Fibroblast of skin of right biceps (primary cell): ENCODE data around the gene GALNT9.

Experiments
- DNase-seq: peaks from one replicate; pipeline ENCODE4 v3.0.0-alpha.2; 2013

Gene GALNT9

DNA sequence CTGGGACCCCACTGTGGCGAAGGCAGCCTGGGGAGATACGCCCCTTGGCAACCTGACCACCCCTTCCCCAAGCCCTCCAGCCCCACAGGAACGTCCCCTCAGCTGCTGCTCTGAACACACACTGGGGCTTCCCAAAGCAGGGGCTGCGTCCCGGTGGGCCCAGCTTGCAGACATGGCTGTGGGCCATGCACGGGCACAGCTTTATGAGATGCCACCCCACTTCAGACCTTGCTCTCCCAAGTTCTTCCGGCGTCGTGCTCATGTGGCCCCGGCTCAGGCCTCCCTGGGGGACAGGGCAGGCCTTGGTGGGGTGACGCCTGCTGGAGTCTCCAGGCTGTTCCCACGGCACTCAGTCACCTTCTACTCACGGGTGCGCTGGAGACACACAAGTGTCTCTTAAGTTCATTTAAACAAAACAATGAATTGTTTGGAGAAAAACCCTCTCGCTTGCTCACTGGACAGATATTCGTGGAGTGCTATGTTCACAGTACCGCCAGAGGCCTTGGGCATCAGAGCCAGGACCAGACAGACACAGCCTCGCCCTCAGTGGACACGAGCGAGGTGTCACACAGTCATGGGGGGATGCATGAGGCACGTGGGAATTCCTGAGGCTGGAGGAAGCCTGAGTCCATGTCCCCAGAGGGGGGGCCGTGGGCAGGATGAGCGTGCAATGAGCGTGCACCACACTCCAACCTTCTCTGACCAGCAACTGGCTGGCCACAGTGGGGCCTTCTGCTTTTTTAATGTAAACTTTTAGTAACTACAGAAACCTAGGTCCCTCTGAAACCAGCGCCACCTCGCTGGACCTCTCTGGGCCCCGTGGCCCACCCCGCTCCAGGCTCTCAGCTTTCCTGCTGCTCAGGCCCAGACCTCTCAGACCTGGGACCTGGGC lies 4.3 kb downstream of the GALNT9 start:
- no peak for DNase-seq

DNA sequence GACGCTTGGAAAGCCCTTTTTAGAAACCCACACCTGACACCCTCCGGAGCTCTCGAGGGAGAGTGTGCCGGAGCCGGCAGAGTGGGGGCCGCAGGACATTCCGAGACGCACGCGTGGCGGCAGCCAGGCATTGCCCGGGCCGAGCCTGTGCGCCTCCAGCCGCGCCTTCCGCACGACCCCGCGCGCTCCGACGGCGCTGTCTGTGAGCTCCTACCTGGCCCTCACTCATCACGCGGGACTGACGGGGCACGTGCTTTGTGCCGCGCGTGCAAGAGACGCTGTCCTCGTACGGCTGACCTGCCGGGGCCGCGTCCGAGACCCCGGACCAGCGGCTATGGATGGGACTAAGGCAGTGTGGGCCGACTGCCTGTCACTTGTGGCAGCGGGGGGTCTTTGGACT lies 5.2 kb downstream of the GALNT9 start:
- no peak for DNase-seq

DNA sequence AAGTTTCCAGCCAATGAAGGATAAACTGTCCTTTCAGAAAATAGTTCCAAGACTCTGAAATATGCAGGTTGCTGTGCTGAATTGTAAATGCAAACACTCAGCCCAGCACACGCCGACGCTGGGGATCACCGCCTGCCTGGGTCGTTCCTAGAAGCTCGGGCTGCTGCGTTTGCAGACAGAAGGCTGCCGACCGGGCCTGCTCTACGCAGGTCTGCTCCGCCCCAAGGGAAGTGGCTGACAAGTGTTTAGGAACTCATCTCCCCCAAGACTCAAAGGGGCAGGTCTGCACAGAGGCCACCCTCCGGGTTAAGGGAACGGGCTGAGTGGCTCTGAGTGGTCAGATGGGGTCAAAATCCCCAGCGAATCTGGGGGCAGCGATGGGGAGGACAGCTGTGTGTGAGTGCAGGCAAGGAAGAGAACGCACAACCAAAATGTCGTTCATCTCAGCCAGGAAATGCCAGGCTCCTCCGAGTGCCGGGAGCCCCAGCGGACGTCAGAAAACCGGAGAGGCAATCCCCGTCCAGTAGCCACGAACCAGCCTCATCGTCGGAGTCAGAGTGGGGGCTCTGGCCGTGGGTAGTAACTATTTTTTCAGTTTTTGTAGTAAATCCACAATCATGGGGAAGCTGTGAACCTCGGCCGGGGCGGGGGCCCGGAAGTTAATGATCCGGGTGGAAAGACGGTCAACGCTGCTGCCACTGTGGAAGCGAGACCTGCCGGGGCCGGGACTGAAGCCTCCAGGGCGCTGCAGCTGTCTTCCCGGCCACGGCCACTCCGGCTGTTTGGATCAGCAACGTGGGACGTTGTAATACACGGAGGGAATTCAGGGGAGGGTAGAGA lies 6.0 kb downstream of the GALNT9 start:
- DNase-seq: no peak

DNA sequence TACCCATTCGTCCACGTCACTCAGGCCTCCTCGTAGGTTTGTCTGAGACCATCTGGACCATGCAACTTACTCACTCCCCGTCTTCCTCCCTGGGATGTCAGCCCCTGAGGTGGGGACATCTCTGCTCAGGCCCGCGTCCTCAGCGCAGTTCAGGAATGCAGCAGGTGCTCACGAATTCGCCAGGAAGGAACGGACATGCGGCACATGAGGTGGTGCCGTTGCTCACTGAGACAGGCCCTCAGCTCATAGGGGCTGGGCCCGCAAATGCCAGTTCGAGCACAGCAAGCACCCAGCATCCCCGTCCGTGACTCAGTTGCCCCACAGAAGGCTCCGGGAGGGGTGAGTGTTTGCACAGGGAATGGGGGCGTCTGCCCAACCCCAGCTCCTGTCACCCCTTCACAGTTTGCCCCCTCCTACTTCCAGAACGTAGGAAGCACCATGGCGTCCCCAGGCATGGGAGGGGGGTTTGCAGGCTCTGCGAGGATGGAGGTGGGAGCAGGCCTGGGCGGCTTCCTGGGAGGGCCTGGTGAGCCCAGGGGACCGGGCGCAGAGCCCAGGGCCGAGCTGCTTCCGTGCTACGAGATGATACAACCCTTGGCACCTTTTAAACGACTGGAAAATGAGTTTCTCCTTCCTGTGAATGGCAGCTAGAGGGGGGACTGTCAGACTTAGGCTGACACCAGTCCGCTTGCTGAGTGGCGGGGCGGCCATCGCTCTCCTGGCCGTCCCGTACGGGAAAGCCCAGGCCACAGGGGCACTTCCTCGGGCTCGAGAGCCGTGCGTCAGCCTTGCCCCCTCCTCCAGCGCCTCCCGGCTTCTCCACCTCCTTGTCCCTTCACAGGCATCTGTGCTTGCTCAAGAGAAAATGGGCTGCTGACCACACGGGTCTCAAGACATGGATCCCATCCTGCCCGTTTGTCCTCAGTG lies 6.9 kb downstream of the GALNT9 start:
- DNase-seq: no peak

DNA sequence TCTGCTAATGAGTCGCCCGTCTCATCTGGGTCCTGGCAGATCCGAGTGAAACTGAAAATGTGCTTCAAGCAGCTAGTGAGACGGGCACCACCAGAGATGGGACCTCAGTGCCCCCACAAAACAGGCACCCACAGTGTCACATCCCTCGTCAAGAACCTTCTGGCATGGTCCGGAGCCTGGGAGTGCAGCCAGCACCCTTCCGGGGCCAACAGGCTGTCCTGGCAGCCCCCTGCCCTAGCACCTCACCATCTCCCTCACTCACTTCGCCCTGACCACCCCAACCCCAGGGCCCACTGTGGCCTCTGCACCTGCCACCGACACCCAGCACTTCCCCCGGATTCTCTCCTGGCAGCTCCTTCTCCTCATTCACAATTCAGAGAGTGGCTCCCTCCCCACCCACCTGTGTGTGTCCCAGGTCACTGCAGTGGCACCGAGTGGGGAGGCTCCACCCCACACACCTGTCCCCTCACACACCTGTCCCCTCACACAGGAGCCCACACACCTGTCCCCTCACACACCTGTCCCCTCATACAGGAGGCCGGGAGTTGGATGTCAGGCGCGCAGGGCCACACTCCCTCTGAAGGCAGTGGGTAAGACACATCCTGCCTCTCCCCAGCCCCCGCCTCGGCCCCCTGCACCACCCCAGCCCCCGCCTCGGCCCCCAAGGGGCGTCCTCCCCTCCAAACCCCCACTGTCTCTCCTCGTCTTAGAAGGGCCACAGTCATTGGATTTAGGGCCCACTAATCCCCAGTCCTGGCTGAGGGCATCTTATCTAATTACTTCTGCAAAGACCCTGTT lies 7.9 kb downstream of the GALNT9 start:
- DNase-seq: no peak

DNA sequence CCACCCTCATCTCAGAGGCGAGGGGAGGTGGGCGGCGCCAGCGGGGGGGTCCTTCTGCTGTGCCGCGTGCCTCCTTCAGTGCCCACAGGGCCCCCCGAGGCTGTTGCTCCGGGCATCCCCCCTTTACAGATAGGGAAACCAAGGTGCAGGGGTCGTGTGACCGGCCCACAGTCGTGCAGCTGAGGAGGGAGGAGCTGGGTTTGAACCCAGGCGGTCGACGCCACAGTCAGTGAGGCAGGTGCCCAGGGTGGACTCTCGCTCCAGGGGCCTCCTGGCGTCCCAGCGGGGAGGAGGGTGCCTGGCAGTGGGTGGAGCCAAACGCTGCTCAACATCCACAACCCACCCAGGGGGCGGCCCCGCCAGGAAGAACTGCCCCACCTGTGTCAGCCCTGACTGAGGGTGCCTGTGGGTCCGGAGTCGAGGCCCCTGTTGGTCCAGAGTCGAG lies 8.6 kb downstream of the GALNT9 start:
- no peak for DNase-seq

DNA sequence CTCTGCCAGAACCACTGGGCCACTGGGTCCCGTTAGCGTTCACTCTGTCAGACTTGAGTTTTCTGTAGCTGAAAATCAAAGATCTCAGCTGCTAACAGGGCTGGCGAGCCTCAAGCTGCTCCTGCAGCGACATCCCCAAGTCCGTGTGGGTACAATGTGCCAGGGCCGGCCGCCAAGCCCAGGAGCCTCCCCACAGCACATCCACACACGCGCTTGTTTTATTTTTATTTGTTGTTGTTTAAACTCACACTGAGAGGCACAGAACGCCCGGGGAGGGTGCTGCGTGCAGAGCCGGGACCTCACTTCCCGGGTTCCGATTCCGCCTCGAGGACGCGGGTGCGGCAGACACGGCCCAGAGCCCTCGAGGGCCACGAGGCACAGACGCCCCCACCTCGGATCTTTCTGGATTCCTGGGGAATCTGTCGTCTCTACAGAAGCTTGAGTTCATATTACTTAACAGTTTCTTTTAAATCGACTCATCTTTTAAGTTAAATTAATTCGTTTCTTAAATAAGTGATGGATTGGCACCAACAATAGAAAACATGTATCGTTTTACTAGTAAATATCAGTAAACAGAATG lies 9.3 kb downstream of the GALNT9 start:
- DNase-seq: no peak

DNA sequence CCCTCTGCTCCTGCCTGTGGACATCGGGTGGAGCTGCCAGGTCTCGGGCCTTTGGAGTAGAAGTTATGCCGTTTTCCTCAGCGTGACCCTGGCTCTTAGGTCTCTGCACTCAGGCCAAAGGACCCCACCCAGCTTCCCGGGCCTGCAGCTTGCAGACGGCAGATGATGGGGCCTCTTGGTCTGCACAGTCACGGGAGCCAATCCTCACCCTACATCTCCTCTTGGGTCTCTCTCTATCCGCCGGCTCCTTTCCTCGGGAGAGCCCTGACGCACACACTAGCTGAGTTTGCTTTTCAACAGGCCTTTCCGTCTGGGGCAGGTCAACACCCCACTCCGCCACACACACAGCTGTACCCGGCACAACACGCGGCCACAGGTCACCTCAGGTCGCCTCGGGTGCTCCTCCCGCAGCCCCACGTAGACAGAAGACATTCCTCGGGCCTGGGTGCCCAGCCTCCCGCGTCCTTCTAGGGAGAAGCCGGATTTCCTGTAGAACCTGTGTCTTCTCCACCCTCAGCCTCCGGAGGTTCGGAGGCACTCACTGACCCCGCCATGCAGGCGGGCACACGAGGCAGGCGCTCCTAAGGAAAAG lies 9.9 kb downstream of the GALNT9 start:
- no peak for DNase-seq

DNA sequence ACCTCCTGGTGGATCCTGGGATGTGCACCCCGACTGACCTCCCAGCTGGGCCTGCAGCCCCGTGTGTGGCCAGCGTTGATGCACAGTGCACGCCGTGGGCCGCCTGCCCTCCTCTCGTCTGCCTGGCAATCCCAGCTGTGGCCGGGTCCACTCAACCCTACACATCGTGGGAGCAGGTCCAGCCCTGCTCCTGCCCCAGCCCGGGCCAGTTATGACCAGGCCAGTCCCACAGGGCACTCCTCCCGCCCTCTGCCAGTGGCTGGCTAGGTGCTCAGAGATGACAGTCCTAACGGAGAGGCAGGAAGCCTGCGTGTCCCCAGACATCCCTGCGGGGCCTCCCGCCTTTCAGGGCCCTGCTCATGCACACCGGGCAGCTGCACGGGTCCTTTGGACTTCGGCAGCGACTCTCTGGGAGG lies 10.8 kb downstream of the GALNT9 start:
- no peak for DNase-seq

DNA sequence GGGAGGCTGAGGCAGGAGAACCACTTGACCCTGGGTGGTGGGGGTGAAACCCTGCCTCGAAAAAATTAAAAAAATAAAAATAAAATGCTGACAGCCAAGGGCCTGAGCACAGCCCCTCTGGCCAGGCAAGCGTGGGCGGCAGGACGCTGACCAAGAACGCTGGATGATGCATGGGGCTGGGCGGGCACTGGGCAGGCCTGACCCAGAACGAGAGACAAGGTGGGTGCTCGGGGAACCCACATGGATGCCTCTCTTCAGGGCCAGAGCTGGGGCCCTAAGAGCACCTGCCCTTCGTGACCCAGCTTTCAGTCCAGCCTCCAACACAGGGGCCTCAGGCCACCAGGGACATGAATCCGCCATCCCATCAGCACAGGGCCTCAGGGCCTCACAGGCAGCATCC lies 11.3 kb downstream of the GALNT9 start:
- DNase-seq: no peak

DNA sequence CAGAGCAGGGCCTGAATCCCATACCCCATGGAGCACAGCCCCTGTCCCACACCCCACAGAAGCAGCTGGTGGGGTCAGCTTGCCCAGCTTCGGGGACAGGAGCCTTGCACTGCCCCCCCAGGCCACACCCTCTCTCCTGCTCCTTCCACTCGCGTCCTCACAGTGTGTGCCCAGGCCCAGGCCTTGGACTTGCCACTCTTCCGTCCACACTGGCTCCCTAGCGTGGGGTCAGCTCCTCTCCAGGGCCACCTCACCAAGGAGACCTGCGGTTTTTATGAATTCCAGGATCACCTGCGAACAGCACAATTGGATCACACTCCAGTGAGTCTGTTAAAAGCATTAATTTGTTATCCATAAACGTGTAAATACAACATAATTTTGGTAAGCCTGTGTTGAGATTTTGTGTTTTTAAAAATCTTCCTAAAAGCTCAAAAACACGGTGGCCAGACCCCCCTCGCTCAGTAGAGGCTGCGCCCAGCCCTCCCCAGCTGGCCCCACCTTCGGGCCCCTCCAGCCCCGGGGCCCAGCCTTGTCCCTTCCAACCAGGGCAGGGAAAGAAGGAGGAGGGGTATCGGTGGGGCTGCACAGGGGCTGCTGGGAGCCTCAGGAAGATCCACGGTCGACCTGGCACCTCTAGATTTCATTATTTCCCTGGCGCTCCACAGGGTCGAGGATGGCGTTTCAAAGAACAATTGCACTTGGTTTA lies 12.0 kb downstream of the GALNT9 start:
- no peak for DNase-seq

DNA sequence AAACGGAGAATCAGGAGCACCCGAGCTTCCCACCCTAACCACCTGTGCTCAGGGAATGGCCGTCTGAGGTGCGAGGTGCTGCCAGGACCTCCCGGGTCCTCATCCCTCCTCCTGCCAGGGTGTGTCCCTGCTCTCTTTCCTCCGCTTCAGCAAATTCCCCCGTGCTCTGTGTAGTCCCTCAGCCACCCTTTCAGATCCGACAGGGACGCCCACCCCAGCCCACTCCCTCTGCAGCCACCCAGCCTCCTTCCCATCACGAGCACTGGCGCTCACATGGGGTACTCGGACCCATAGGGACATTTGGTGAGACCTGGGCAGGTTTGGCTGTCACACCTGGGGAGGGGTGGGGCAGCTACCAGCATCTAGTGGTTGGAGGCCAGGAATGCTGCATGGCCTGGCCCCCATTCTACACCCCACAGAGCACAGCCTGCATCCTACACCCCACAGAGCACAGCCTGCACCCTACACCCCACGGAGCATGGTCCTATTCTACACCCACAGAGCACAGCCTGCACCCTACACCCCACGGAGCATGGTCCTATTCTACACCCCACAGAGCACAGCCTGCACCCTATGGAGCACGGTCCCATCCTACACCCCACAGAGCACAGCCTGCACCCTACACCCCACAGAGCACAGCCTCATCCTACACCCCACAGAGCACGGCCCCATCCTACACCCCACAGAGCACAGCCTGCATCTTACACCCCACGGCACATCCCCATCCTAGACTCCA lies 12.7 kb downstream of the GALNT9 start:
- no peak for DNase-seq

DNA sequence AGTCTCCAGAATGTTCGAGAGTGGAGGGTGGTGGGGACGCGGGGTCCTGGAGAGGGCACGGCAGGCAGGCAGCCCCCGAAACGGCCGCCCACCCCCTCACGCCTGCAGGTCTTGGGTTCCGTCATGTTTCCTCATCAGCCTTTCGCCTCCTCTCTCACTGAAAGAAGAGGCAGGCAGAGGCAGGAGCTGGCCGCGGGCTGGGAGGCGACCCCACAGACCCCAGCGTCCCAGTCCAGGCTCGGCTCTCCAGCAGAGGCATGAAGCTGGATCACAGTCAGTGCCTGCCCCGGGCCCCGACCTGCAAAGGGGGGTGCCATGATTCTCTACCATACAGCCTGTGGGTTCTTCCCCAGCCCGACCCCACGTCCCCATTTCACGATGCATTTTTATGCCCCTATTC lies 13.4 kb downstream of the GALNT9 start:
- no peak for DNase-seq

DNA sequence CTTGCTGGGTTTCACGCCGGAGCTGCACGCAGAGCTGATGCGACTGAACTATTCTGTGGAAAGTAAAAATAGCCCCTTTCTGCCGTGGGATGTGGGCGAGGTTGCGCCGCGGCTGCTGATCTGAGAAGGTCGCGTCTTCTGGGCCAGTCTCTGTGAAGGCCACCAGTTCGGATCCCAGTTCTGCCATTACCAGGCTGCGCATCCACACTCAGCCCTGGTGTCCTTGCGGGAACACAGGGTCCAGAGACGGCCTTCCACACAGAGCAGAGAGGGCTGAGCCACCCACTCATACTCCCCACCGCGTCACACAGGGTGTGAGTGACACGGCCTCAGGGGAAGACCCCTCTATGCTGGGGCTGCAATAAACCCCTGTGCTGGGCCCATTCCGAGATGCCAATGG lies 13.9 kb downstream of the GALNT9 start:
- no peak for DNase-seq

DNA sequence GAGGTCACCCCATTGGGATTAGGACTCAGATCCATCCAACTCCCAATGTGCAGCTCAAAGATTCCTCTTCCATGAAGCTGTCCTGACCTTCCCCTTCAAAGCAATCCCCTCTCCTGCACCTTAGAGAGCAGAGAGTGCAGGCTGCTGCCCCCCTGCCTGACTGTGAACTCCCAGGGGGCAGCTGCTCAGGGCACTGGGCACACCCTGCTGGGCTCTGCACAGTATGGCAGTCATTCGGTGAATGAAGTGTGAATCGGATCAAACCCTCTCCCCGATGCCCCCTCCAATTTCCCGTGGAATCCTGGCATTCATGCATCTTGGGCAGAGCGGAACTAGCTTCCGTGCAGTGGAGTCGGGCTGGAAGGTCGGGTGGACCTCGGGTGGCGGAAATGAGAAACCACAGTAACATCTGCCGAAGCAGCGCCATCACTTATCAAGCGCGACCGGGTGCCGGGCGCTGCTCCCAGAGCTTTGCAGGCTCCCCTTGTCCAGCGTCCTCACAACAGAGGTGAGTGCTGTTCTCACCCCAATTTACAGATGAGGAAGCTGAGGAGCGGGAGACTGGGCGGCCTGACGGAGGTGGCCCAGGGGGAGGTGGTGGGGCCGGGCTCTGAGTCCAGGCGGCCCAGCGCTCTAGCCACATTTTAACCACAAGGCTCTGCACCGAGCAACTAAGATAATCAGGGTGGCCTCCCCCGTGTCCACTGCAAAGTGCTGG lies 14.7 kb downstream of the GALNT9 start:
- no peak for DNase-seq

DNA sequence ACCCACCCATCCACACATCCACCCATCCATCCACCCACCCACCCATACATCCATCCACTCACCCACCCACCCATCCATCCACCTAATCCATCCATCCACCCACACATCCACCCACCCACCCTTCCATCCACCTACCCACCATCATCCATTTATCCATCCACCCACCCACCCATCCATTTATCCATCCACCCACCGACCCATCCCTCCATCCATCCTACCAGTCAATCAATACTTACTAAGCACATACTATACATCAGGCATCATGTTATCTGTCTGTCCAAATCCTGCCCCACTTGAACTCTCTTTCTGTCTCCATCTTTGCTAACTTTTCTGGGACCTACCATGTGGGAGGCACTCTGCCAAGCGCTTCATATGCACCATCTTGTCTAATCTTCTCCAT lies 15.4 kb downstream of the GALNT9 start:
- DNase-seq: no peak

DNA sequence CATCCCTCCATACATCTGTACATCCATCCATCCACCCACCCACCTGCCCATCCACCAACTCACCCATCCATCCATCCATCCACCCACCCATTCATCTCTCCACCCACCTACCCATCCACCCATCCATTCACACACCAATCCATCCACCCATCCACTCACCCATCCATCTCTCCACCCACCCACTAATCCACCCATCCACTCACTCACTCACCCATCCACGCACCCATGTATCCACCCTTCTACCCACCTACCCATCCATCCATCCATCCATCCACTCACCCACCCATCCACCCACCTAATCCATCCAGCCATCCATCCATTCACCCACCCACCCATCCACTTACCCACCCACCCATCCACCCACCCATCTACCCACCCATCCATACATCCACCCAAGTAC lies 16.2 kb downstream of the GALNT9 start:
- DNase-seq: no peak

DNA sequence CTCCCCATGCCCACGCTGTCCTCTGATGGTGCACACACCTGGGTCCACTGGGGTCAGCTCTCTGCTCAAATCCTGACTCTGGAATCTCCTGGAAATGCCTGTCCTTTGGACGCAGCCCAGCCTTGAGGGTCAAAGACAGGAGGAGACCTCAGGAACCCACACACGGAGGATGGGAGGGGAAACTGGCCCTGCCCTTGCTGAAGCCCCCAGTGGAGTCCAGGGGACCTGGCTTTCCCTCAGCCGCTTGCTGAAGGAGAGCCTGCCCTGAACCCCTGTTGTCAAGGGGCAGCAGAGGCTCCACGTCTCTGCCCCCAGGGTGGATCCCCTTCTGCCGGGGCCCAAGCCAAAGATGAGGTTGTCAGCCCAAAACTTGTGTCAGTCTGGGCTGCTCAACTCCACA lies 16.9 kb downstream of the GALNT9 start:
- DNase-seq: no peak
